ENCODE data around the gene SERPINB8.
"Not testable (repeated sequence)": the region's sequence is repeated elsewhere in the genome, so short reads cannot be mapped to it uniquely, and the experiment has no call there.

The SERPINB8 gene, protein sequence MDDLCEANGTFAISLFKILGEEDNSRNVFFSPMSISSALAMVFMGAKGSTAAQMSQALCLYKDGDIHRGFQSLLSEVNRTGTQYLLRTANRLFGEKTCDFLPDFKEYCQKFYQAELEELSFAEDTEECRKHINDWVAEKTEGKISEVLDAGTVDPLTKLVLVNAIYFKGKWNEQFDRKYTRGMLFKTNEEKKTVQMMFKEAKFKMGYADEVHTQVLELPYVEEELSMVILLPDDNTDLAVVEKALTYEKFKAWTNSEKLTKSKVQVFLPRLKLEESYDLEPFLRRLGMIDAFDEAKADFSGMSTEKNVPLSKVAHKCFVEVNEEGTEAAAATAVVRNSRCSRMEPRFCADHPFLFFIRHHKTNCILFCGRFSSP

DNA sequence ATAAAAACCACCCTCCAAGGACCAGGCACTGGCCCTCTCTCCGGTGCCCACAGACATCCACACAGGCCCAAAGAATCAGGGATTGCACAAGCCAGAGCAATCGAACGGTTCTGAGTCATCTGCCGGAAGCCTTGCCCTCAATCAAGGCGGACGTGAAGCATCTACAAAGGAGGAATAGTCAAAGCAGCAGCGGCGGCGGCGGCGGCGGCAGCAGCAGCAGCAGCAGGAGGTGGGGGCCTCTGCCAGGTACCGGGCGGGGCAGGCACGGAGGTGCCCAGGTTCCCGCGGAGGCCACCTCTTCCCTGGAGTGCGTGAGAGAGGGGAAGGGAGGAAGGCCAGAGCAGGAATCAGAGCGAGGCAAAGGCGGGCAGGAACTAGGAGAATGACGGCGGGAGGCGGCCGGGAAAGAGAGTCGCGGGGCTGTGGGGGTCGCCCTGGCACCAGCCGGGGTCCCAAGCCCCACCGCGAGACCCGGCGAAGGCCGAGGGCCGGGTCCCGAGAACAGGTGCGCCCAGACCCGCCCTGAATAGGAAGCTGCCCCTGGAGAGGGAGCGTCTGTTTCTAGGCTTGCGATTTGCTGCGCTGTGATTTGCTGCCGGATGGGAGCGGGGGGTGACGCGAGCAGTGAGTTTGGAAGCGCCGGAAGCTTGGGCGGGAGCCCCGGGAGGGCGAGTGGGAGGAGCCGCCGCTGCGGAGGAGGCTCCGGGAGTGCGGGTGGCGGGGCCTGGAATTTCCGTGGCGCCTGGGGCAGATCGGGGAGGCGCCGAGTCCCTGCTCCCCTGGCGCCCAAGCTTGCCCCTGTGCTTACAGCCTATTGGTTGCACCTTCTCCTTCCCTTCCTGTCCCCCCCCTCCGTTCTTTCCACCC lies at the start of gene SERPINB8:
SERPINB8 (plus strand) TSS at position 140 of the 867 bp plus-strand sequence. CDS start 8,228 bp downstream, outside the sequence.
- TF ChIP-seq, protein P1, sequence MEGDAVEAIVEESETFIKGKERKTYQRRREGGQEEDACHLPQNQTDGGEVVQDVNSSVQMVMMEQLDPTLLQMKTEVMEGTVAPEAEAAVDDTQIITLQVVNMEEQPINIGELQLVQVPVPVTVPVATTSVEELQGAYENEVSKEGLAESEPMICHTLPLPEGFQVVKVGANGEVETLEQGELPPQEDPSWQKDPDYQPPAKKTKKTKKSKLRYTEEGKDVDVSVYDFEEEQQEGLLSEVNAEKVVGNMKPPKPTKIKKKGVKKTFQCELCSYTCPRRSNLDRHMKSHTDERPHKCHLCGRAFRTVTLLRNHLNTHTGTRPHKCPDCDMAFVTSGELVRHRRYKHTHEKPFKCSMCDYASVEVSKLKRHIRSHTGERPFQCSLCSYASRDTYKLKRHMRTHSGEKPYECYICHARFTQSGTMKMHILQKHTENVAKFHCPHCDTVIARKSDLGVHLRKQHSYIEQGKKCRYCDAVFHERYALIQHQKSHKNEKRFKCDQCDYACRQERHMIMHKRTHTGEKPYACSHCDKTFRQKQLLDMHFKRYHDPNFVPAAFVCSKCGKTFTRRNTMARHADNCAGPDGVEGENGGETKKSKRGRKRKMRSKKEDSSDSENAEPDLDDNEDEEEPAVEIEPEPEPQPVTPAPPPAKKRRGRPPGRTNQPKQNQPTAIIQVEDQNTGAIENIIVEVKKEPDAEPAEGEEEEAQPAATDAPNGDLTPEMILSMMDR (IDR thresholded peaks at IDR 0.05; ENCODE audit: low read depth, low read length, missing control alignments), result no peak
- DNase-seq (ENCODE audit: extremely low read depth, low read depth), result peak; percentile 81
- H3K4me3 ChIP-seq (replicated peaks; ENCODE audit: low read depth, low read length), result peak within 1 kb of the TSS; percentile 69

DNA sequence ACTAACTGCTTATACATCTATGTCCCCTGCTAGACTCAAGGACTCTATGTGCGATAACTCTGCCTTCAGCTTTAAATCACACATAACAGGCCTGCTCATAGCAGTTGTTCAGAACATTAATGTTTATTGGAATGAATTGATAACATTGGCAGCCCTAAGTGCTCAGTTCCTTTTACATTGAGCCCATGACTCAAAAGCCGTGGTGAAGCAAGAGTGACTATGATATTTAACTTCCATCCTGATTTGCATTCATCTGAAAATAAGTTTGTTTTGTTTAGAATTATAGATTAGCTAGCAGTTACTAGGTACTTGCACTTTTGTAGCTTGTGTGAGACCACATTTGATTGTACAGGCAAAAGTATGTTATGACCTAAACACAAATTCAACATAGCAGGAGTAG lies 47.8 kb upstream of the SERPINB8 start:
- no peak overlapping the region for H3K4me3 ChIP-seq (replicated peaks; ENCODE audit: low read depth, low read length)
- no peak for DNase-seq (ENCODE audit: extremely low read depth, low read depth)
- TF ChIP-seq, protein P1 (IDR thresholded peaks at IDR 0.05; ENCODE audit: low read depth, low read length, missing control alignments), result no peak

DNA sequence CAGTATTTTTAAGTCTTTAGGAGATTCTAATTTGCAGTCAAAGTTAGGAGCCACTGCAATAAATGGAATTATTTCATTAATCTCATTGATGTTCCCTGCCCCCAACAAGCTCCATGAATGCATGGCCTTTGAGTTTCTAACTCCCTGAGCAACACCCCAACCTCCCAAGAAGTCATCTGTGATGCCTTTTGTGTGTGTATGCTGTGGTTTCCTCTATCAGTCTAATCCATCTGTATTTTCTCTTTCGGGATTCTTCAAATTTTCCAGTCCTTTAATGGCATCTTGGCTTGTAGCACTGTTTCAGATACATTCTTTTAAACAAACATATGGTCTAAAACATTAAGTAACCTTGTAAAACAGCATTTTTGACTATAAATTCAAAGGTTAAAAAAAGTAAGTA lies 45.3 kb upstream of the SERPINB8 start:
- no peak overlapping the region for H3K4me3 ChIP-seq (replicated peaks; ENCODE audit: low read depth, low read length)
- peak; percentile 36 for DNase-seq (ENCODE audit: extremely low read depth, low read depth)
- TF ChIP-seq, protein P1 (IDR thresholded peaks at IDR 0.05; ENCODE audit: low read depth, low read length, missing control alignments), result no peak

DNA sequence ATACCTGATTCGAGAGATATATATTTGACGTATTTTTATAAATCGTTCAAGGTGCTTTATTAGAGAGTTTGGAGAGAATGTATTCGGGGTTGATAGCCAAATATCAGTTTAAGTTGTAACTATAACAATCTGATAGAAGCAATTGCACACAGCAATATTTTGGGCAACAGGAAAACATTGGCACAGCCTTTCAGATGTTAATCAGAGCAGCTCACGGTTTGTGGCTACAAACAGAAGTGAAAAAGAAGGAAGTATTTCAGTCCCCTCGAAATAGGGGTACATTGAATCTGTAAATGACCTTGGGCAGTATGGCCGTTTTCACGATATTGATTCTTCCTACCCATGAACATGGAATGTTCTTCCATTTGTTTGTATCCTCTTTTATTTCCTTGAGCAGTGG lies 41.5 kb upstream of the SERPINB8 start:
- H3K4me3 ChIP-seq (replicated peaks; ENCODE audit: low read depth, low read length), result no peak overlapping the region
- no peak for DNase-seq (ENCODE audit: extremely low read depth, low read depth)

DNA sequence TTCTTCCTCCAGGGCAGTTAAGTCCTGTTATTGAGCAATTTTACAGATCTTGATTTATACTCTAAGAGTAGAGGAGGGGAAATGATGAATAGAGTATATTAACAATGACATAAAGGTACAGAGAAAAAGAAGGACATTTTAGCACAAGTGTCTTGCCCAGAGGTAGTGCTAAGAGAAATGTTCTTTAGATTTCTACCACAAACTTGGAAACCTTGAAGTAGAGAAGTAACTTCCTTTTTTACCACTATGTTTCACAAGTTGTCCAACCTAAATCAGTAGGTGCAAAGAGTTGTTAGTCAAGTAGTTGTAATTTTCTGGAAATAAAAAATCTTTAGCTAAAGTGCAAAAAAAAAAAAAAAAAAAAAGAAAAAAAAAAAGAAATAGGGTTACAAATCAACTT lies 40.5 kb upstream of the SERPINB8 start:
- H3K4me3 ChIP-seq (replicated peaks; ENCODE audit: low read depth, low read length); DNase-seq (ENCODE audit: extremely low read depth, low read depth): not testable (repeated sequence)

More for the DNA sequence above, 41.5 kb upstream of the SERPINB8 start:
- TF ChIP-seq, protein P1 (IDR thresholded peaks at IDR 0.05; ENCODE audit: low read depth, low read length, missing control alignments), result no peak

DNA sequence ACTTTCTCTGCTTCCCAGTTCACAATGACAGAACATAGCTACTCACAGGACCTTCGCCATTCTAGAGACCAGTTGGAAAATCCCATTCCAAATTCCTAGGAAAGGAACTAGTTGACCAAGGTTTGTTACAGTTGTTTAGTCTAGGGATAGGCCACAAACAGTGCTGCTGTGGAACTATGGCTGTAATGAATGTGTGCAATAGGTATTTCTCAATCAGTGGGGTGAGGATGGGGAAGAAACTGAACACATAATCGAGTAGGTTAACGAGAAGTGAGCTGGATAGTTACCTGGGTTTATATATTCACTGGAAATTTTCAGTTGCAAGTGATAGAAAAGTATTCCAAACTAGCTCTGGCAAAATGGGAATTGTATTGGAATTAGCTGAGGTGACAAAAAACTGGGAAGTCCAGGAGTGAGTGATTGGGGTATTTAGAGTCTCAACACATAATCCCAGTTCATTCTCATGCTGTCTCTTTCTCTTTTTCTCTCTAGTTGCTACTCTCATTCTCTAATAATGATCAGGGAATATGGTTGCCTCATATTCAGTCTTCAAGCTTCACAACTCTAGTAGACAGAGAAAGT lies 39.0 kb upstream of the SERPINB8 start:
- TF ChIP-seq, protein P1 (IDR thresholded peaks at IDR 0.05; ENCODE audit: low read depth, low read length, missing control alignments), result no peak
- DNase-seq (ENCODE audit: extremely low read depth, low read depth), result no peak

More for the DNA sequence above, 39.0 kb upstream of the SERPINB8 start:
- H3K4me3 ChIP-seq (replicated peaks; ENCODE audit: low read depth, low read length), result no peak overlapping the region
